ENCODE data around the gene C4BPA.

The C4BPA gene

GRCh38 chr1:207109004-207109403 is 5.0 kb downstream of the C4BPA start:
- in situ Hi-C loops (cut with HindIII; ENCODE audit: low sequenced_read_pairs) = no loop called here

- in situ Hi-C loops (cut with HindIII; ENCODE audit: low sequenced_read_pairs) = no loop called here
These were observed 8.7 kb downstream of the C4BPA start for GRCh38 chr1:207112616-207113296.

- in situ Hi-C loops (cut with HindIII; ENCODE audit: low sequenced_read_pairs) = no loop called here
These were observed 11.2 kb downstream of the C4BPA start for GRCh38 chr1:207115269-207115668.

GRCh38 chr1:207124389-207124788 is 20.4 kb downstream of the C4BPA start:
- in situ Hi-C loops (cut with HindIII; ENCODE audit: low sequenced_read_pairs) = no loop called here

GRCh38 chr1:207128336-207128921 is 24.4 kb downstream of the C4BPA start:
- in situ Hi-C loops (cut with HindIII; ENCODE audit: low sequenced_read_pairs) = no loop called here

- in situ Hi-C loops (cut with HindIII; ENCODE audit: low sequenced_read_pairs) = no loop called here
These were observed 25.0 kb downstream of the C4BPA start for GRCh38 chr1:207129053-207129452.

GRCh38 chr1:207130252-207131036 is 26.4 kb downstream of the C4BPA start:
- in situ Hi-C loops (cut with HindIII; ENCODE audit: low sequenced_read_pairs) = no loop called here

GRCh38 chr1:207131163-207131562 is 27.1 kb downstream of the C4BPA start:
- in situ Hi-C loops (cut with HindIII; ENCODE audit: low sequenced_read_pairs) = no loop called here

GRCh38 chr1:207134581-207134980 is 30.5 kb downstream of the C4BPA start:
- in situ Hi-C loops (cut with HindIII; ENCODE audit: low sequenced_read_pairs) = no loop called here

- in situ Hi-C loops (cut with HindIII; ENCODE audit: low sequenced_read_pairs) = no loop called here
These were observed 35.6 kb downstream of the C4BPA start for GRCh38 chr1:207139616-207140015.

GRCh38 chr1:207140536-207140935 is 36.5 kb downstream of the C4BPA start:
- in situ Hi-C loops (cut with HindIII; ENCODE audit: low sequenced_read_pairs) = no loop called here

- in situ Hi-C loops (cut with HindIII; ENCODE audit: low sequenced_read_pairs) = no loop called here
These were observed 41.5 kb downstream of the C4BPA start for GRCh38 chr1:207145401-207146058.

- in situ Hi-C loops (cut with HindIII; ENCODE audit: low sequenced_read_pairs) = no loop called here
These were observed 47.9 kb downstream of the C4BPA start for GRCh38 chr1:207151920-207152319.

GRCh38 chr1:207152792-207153468 is 48.9 kb downstream of the C4BPA start:
- in situ Hi-C loops (cut with HindIII; ENCODE audit: low sequenced_read_pairs) = no loop called here

GRCh38 chr1:207155028-207155427 is 51.0 kb downstream of the C4BPA start:
- in situ Hi-C loops (cut with HindIII; ENCODE audit: low sequenced_read_pairs) = no loop called here

GRCh38 chr1:207156095-207156494 is 52.1 kb downstream of the C4BPA start:
- in situ Hi-C loops (cut with HindIII; ENCODE audit: low sequenced_read_pairs) = no loop called here

GRCh38 chr1:207156826-207157225 is 52.8 kb downstream of the C4BPA start:
- in situ Hi-C loops (cut with HindIII; ENCODE audit: low sequenced_read_pairs) = no loop called here

- in situ Hi-C loops (cut with HindIII; ENCODE audit: low sequenced_read_pairs) = no loop called here
These were observed 60.1 kb downstream of the C4BPA start for GRCh38 chr1:207164086-207164485.

- in situ Hi-C loops (cut with HindIII; ENCODE audit: low sequenced_read_pairs) = no loop called here
These were observed 68.3 kb downstream of the C4BPA start for GRCh38 chr1:207172321-207172720.

GRCh38 chr1:207172885-207173284 is 68.9 kb downstream of the C4BPA start:
- in situ Hi-C loops (cut with HindIII; ENCODE audit: low sequenced_read_pairs) = no loop called here

- in situ Hi-C loops (cut with HindIII; ENCODE audit: low sequenced_read_pairs) = no loop called here
These were observed 69.4 kb downstream of the C4BPA start for GRCh38 chr1:207173396-207173795.

Data from DLD1 (cell line).